ENCODE data around the gene EDIL3.

GRCh38 chr5:84115727-84116126, 269.0 kb downstream of the EDIL3 start:
- no peak for TF ChIP-seq EZH2 (IDR thresholded peaks at IDR 0.05; ENCODE audit: low read depth)
- no peak for TF ChIP-seq CTCF (conservative IDR thresholded peaks at IDR 0.05)
